Measurements from ENCODE around the gene MREG. TPM values are rescaled to one million over a fixed set of nuclear protein-coding genes. Genes with fewer than 3 reads are reported as not detected.

The MREG gene
- total and polyA plus RNA-seq, 2 experiments from 2014 or later = 19.4 to 25.3 TPM

DNA sequence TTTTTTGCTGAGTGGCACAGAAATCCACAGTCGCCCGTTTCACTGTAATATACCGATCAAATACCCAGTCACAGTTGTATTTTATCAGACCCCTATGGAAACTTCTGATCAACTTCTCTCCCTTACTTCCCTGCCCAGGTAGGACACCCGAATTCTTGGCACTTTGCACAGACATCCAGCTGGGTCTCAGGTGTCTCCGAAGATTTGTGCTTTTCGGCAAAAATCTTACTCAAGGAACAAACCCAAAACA, 596 bp downstream of the MREG start:
- Histone ChIP-seq H4K20me1 (replicated peaks; ENCODE audit: insufficient read depth) (no peaks in the 10 kb centered on the region), H3K4me3 (peak overlapping the region; percentile 76), H3K27me3 (ENCODE audit: insufficient read depth) (no peaks in the 10 kb centered on the region), H3K4me1 (ENCODE audit: insufficient read depth) (peaks cover 28% of the 10 kb centered on the region), H3K27ac (ENCODE audit: low read depth) (peak overlapping the region; percentile 87), H3K4me2 (peak overlapping the region; percentile 93), H3K36me3 (ENCODE audit: insufficient read depth) (no peaks in the 10 kb centered on the region), H2AFZ (peak overlapping the region; percentile 96), H3K79me2 (replicated peaks; ENCODE audit: insufficient read depth) (peaks cover 44% of the 10 kb centered on the region), H3K9me2 (ENCODE audit: insufficient read depth) (no peaks in the 10 kb centered on the region), H3F3A (replicated peaks; ENCODE audit: low read depth) (no peaks in the 10 kb centered on the region)
- Mint-ChIP-seq H3K4me3 (peak overlapping the region; percentile 89), H3K36me3 (ENCODE audit: low read depth) (peaks cover 8% of the 10 kb centered on the region; the same call in 2 of the 3 replicates), H3K27me3 (ENCODE audit: insufficient read depth, low read depth, poor library complexity) (peaks cover 6% of the 10 kb centered on the region), H3K4me1 (peaks cover 28% of the 10 kb centered on the region), H3K27ac (peak overlapping the region; percentile 82), H3K9me3 (no peaks in the 10 kb centered on the region)
- TF ChIP-seq EZH2 (IDR thresholded peaks at IDR 0.05; ENCODE audit: low read depth, unreplicated experiment) (no peak), JUNB (IDR thresholded peaks at IDR 0.05; ENCODE audit: unreplicated experiment) (no peak), POLR2AphosphoS5 (IDR thresholded peaks at IDR 0.05; ENCODE audit: low read depth) (no peak), ZNF114 (CRISPR knock-in tag; IDR thresholded peaks at IDR 0.05) (no peak), CREB1 (CRISPR knock-in tag; IDR thresholded peaks at IDR 0.05; ENCODE audit: low read depth) (no peak), EZH2phosphoT487 (IDR thresholded peaks at IDR 0.05; ENCODE audit: unreplicated experiment) (no peak), NANOG (IDR thresholded peaks at IDR 0.05; ENCODE audit: borderline replicate concordance) (no peak), ZNF331 (CRISPR knock-in tag; IDR thresholded peaks at IDR 0.05; ENCODE audit: low read depth) (no peak), STAT1 (IDR thresholded peaks at IDR 0.05; ENCODE audit: unreplicated experiment) (no peak)
- TF ChIP-seq, protein P1, sequence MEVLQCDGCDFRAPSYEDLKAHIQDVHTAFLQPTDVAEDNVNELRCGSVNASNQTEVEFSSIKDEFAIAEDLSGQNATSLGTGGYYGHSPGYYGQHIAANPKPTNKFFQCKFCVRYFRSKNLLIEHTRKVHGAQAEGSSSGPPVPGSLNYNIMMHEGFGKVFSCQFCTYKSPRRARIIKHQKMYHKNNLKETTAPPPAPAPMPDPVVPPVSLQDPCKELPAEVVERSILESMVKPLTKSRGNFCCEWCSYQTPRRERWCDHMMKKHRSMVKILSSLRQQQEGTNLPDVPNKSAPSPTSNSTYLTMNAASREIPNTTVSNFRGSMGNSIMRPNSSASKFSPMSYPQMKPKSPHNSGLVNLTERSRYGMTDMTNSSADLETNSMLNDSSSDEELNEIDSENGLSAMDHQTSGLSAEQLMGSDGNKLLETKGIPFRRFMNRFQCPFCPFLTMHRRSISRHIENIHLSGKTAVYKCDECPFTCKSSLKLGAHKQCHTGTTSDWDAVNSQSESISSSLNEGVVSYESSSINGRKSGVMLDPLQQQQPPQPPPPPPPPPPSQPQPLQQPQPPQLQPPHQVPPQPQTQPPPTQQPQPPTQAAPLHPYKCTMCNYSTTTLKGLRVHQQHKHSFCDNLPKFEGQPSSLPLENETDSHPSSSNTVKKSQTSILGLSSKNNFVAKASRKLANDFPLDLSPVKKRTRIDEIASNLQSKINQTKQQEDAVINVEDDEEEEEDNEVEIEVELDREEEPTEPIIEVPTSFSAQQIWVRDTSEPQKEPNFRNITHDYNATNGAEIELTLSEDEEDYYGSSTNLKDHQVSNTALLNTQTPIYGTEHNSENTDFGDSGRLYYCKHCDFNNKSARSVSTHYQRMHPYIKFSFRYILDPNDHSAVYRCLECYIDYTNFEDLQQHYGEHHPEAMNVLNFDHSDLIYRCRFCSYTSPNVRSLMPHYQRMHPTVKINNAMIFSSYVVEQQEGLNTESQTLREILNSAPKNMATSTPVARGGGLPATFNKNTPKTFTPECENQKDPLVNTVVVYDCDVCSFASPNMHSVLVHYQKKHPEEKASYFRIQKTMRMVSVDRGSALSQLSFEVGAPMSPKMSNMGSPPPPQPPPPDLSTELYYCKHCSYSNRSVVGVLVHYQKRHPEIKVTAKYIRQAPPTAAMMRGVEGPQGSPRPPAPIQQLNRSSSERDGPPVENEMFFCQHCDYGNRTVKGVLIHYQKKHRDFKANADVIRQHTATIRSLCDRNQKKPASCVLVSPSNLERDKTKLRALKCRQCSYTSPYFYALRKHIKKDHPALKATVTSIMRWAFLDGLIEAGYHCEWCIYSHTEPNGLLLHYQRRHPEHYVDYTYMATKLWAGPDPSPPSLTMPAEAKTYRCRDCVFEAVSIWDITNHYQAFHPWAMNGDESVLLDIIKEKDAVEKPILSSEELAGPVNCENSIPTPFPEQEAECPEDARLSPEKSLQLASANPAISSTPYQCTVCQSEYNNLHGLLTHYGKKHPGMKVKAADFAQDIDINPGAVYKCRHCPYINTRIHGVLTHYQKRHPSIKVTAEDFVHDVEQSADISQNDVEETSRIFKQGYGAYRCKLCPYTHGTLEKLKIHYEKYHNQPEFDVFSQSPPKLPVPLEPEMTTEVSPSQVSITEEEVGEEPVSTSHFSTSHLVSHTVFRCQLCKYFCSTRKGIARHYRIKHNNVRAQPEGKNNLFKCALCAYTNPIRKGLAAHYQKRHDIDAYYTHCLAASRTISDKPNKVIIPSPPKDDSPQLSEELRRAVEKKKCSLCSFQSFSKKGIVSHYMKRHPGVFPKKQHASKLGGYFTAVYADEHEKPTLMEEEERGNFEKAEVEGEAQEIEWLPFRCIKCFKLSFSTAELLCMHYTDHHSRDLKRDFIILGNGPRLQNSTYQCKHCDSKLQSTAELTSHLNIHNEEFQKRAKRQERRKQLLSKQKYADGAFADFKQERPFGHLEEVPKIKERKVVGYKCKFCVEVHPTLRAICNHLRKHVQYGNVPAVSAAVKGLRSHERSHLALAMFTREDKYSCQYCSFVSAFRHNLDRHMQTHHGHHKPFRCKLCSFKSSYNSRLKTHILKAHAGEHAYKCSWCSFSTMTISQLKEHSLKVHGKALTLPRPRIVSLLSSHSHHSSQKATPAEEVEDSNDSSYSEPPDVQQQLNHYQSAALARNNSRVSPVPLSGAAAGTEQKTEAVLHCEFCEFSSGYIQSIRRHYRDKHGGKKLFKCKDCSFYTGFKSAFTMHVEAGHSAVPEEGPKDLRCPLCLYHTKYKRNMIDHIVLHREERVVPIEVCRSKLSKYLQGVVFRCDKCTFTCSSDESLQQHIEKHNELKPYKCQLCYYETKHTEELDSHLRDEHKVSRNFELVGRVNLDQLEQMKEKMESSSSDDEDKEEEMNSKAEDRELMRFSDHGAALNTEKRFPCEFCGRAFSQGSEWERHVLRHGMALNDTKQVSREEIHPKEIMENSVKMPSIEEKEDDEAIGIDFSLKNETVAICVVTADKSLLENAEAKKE (CRISPR knock-in tag; IDR thresholded peaks at IDR 0.05) = no peak
- TF ChIP-seq, protein P2, sequence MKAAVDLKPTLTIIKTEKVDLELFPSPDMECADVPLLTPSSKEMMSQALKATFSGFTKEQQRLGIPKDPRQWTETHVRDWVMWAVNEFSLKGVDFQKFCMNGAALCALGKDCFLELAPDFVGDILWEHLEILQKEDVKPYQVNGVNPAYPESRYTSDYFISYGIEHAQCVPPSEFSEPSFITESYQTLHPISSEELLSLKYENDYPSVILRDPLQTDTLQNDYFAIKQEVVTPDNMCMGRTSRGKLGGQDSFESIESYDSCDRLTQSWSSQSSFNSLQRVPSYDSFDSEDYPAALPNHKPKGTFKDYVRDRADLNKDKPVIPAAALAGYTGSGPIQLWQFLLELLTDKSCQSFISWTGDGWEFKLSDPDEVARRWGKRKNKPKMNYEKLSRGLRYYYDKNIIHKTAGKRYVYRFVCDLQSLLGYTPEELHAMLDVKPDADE (IDR thresholded peaks at IDR 0.05) = no peak
- TF ChIP-seq, protein P3, sequence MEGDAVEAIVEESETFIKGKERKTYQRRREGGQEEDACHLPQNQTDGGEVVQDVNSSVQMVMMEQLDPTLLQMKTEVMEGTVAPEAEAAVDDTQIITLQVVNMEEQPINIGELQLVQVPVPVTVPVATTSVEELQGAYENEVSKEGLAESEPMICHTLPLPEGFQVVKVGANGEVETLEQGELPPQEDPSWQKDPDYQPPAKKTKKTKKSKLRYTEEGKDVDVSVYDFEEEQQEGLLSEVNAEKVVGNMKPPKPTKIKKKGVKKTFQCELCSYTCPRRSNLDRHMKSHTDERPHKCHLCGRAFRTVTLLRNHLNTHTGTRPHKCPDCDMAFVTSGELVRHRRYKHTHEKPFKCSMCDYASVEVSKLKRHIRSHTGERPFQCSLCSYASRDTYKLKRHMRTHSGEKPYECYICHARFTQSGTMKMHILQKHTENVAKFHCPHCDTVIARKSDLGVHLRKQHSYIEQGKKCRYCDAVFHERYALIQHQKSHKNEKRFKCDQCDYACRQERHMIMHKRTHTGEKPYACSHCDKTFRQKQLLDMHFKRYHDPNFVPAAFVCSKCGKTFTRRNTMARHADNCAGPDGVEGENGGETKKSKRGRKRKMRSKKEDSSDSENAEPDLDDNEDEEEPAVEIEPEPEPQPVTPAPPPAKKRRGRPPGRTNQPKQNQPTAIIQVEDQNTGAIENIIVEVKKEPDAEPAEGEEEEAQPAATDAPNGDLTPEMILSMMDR (conservative IDR thresholded peaks at IDR 0.05; ENCODE audit: low read depth in 2 of 2) = no peak
- TF ChIP-seq, protein P4, sequence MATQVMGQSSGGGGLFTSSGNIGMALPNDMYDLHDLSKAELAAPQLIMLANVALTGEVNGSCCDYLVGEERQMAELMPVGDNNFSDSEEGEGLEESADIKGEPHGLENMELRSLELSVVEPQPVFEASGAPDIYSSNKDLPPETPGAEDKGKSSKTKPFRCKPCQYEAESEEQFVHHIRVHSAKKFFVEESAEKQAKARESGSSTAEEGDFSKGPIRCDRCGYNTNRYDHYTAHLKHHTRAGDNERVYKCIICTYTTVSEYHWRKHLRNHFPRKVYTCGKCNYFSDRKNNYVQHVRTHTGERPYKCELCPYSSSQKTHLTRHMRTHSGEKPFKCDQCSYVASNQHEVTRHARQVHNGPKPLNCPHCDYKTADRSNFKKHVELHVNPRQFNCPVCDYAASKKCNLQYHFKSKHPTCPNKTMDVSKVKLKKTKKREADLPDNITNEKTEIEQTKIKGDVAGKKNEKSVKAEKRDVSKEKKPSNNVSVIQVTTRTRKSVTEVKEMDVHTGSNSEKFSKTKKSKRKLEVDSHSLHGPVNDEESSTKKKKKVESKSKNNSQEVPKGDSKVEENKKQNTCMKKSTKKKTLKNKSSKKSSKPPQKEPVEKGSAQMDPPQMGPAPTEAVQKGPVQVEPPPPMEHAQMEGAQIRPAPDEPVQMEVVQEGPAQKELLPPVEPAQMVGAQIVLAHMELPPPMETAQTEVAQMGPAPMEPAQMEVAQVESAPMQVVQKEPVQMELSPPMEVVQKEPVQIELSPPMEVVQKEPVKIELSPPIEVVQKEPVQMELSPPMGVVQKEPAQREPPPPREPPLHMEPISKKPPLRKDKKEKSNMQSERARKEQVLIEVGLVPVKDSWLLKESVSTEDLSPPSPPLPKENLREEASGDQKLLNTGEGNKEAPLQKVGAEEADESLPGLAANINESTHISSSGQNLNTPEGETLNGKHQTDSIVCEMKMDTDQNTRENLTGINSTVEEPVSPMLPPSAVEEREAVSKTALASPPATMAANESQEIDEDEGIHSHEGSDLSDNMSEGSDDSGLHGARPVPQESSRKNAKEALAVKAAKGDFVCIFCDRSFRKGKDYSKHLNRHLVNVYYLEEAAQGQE (IDR thresholded peaks at IDR 0.05; ENCODE audit: unreplicated experiment) = no peak
- ATAC-seq (no peak), DNase-seq (ENCODE audit: low spot score) (no peak)

Data from GM23338 (cell line).